ENCODE results near the gene ANGPTL3. TPM values are rescaled to one million over a fixed set of nuclear protein-coding genes. Genes with fewer than 3 reads are reported as not detected.
"Not testable (repeated sequence)": the region's sequence is repeated elsewhere in the genome, so short reads cannot be mapped to it uniquely, and the experiment has no call there.

ANGPTL3 gene
- polyA plus RNA-seq, 3 donors from 2014 or later = not detected

DNA sequence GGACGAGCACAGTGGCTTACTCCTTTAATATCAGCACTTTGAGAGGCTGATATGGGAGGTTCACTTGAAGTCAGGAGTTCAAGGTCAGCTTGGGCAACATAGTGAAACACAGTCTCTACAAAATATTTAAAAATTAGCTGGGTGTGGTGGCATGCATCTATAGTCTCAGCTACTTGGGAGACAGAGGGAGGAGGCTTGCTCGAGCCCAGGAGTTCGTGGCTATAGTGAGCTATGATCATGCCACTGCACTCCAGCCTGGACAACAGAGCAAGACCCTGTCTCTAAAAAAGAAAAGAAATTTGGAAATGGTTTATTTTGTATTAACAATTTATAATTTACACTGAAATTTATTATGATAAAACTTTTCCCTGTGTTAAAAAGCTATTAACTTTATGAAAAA, 1.7 kb upstream of the ANGPTL3 start:
- no peaks in the 10 kb centered on the region for H3K9me3 Mint-ChIP-seq
- no peak for DNase-seq
- H3K4me1 Mint-ChIP-seq = no peaks in the 10 kb centered on the region
- no peak overlapping the region for H3K4me3 Mint-ChIP-seq
- peaks cover 0 to 6% (median 0%) of the 10 kb centered on the region in 3 donors for H3K27me3 Mint-ChIP-seq (ENCODE audit: low read depth in 3 of 3)
- H3K27ac Mint-ChIP-seq = no peak overlapping the region
- peaks cover 0 to 3% (median 0%) of the 10 kb centered on the region in 3 donors for H3K36me3 Mint-ChIP-seq

DNA sequence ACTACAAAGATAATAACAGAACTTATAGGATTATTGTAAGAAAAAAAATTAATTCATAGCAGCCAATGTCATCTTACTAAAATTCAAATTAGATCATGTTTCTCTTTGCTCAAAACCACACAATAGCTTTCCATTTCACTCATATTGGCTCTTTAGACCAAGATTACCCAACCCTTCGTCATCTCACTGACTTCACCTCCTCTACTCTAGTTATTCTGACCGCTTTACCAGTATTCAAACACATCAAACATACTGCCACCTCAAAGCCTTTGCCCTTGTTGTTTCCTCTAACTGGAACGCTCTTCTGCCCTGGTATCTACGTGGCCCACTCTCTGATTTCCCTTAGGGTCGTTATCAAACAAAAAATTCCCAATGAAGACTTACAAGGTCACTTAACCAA, 1.7 kb downstream of the ANGPTL3 start:
- Mint-ChIP-seq H3K27me3 (ENCODE audit: low read depth in 3 of 3) (peaks cover 0 to 7% (median 0%) of the 10 kb centered on the region in 3 donors), H3K27ac (no peak overlapping the region), H3K36me3 (no peaks in the 10 kb centered on the region), H3K4me3 (no peak overlapping the region), H3K9me3 (no peaks in the 10 kb centered on the region), H3K4me1 (no peaks in the 10 kb centered on the region)
- DNase-seq = no peak

DNA sequence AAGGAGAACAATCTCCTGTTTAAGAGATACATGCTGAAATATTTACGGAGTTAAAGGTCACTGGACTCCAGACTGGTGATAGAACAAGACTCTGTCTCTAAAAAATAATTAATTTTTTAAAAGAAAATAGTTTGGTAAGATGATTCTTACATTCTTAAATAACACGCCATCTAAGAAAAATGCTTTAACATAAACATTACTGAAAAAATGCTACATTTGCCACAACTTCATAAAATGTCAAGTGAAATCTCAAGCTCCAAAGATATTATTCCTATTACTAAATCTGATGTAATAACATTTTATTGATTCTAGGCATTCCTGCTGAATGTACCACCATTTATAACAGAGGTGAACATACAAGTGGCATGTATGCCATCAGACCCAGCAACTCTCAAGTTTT, 4.1 kb downstream of the ANGPTL3 start:
- no peaks in the 10 kb centered on the region for H3K9me3 Mint-ChIP-seq
- DNase-seq = no peak
- H3K27ac Mint-ChIP-seq = no peak overlapping the region
- no peaks in the 10 kb centered on the region for H3K36me3 Mint-ChIP-seq
- no peak overlapping the region for H3K4me3 Mint-ChIP-seq
- peaks cover 0 to 4% (median 0%) of the 10 kb centered on the region in 3 donors for H3K27me3 Mint-ChIP-seq (ENCODE audit: low read depth in 3 of 3)
- no peaks in the 10 kb centered on the region for H3K4me1 Mint-ChIP-seq

DNA sequence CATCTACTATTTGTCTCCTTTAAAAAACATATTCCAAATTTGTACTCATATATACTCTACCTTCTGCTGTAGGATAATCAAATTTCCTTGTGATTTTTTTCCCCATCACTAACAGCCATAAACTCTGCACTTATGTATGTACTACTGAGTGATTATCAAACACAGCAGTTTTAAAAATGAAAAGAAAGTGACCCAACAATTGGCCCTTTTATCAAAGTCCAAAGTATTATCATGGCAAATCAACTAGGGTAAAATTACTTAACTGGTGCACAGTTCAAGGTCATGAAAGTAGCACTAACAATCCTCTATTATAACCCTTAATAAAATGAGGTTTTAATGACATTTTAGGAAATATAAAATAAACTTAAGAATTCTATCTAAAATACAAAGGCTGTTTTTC, 11.6 kb downstream of the ANGPTL3 start:
- H3K36me3 Mint-ChIP-seq = no peaks in the 10 kb centered on the region
- no peak overlapping the region for H3K4me3 Mint-ChIP-seq
- no peaks in the 10 kb centered on the region for H3K4me1 Mint-ChIP-seq
- H3K27ac Mint-ChIP-seq = no peak overlapping the region
- no peaks in the 10 kb centered on the region for H3K9me3 Mint-ChIP-seq
- DNase-seq = no peak
- peaks cover 0 to 4% (median 0%) of the 10 kb centered on the region in 3 donors for H3K27me3 Mint-ChIP-seq (ENCODE audit: low read depth in 3 of 3)

DNA sequence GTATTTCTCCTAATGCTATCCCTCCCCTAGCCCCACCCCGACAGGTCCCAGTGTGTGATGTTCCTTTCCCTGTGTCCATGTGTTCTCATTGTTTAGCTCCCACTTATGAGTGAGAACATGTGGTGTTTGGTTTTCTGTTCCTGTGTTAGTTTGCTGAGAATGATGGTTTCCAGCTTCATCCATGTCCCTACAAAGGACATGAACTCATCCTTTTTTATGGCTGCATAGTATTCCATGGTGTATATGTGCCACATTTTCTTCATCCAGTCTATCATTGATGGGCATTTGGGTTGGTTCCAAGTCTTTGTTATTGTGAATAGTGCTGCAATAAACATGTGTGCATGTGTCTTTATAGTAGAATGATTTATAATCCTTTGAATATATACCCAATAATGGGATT, 13.3 kb downstream of the ANGPTL3 start:
- not testable (repeated sequence) for H3K36me3 Mint-ChIP-seq; DNase-seq; H3K27me3 Mint-ChIP-seq (ENCODE audit: low read depth in 3 of 3); H3K27ac Mint-ChIP-seq; H3K4me3 Mint-ChIP-seq; H3K9me3 Mint-ChIP-seq; H3K4me1 Mint-ChIP-seq

DNA sequence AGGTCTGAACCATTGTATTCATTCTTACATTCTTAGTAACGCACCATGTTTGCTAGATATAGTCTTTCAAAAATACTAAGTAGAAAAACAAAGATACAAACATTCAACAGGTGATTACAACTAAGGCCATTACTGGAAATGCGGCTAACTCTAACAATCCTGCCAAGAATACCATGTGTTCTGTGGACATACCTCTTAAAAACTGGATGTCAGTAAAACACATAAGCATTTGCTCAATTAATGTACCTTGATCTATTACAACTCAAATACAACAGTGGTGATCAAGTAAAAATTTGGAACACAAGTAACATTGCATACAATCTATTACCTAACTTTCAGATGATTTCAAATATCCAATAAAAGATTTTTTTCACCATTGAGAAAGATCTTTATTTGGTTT, 15.4 kb downstream of the ANGPTL3 start:
- no peak overlapping the region for H3K4me3 Mint-ChIP-seq
- no peaks in the 10 kb centered on the region for H3K27me3 Mint-ChIP-seq (ENCODE audit: low read depth in 3 of 3)
- H3K4me1 Mint-ChIP-seq = no peaks in the 10 kb centered on the region
- no peak overlapping the region for H3K27ac Mint-ChIP-seq
- peaks cover 0 to 6% (median 0%) of the 10 kb centered on the region in 3 donors for H3K36me3 Mint-ChIP-seq
- H3K9me3 Mint-ChIP-seq = no peaks in the 10 kb centered on the region
- no peak for DNase-seq

DNA sequence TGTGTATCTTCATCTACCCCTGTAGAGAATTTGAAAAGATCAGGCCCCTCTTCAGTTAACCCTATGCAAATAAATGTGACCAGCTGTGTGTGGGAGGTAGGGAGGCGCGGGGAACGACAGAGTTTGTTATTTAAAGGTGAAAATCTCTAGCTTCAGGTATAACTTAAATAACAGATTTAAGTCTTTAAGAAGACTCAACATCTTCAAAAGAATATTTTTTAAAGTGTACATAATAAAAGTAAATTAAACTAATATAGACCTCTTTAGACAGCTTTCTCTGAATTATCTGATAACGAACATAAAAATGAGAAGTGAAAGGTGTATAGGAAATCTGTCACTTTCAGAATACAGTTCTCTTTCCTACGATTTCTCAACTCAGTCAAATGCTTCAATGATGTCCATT, 16.0 kb downstream of the ANGPTL3 start:
- Mint-ChIP-seq H3K36me3 (peaks cover 0 to 9% (median 0%) of the 10 kb centered on the region in 3 donors), H3K27me3 (ENCODE audit: low read depth in 3 of 3) (no peaks in the 10 kb centered on the region)

DNA sequence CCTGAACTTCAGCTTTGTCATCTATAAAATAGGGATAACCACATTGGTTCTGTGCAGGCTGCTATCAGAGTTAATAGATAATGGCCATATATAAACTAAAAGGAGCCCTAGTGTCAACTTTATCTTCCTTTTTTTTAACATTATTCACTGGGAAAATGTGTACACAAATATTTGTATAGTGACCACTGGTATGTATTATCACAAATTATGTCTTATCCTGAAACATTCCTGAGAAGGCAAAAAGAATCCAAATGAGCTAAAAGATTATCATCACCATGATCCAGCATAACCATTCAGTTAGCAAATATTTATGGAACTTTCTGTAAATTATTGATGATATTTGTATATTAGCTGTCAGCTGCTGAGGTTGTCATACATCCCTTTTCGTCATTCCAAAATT, 16.6 kb downstream of the ANGPTL3 start:
- Mint-ChIP-seq H3K4me3 (no peak overlapping the region), H3K27me3 (ENCODE audit: low read depth in 3 of 3) (no peaks in the 10 kb centered on the region), H3K27ac (no peak overlapping the region), H3K36me3 (peaks cover 0 to 9% (median 0%) of the 10 kb centered on the region in 3 donors), H3K9me3 (no peaks in the 10 kb centered on the region), H3K4me1 (no peaks in the 10 kb centered on the region)
- no peak for DNase-seq

More for the DNA sequence above, 16.0 kb downstream of the ANGPTL3 start:
- H3K4me3 Mint-ChIP-seq = no peak overlapping the region
- no peaks in the 10 kb centered on the region for H3K4me1 Mint-ChIP-seq
- no peaks in the 10 kb centered on the region for H3K9me3 Mint-ChIP-seq
- DNase-seq = no peak
- no peak overlapping the region for H3K27ac Mint-ChIP-seq

DNA sequence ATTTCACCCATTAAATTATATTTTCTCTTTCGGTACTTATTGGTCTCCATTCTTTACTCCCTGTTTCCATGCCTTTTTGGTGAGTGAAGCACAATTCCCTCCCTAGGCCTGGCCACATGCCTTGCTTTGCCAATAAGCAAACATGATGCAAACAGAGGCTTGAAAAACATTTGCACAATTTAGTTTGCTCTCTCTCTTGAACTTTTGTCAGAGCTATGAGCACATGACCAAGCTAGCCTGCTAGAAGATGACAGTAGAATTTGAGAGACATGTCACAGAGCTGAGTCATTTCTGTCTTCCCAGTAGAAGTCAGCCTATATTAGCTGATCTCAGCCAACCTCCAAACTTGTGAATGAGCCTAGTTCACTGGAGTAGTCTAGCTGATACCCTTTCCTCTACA, 24.6 kb downstream of the ANGPTL3 start:
- Mint-ChIP-seq H3K4me3 (no peak overlapping the region), H3K27me3 (ENCODE audit: low read depth in 3 of 3) (peaks cover 0 to 1% (median 0%) of the 10 kb centered on the region in 3 donors), H3K36me3 (peaks cover 0 to 9% (median 4%) of the 10 kb centered on the region in 3 donors), H3K9me3 (no peaks in the 10 kb centered on the region), H3K4me1 (no peaks in the 10 kb centered on the region), H3K27ac (no peak overlapping the region)
- no peak for DNase-seq

DNA sequence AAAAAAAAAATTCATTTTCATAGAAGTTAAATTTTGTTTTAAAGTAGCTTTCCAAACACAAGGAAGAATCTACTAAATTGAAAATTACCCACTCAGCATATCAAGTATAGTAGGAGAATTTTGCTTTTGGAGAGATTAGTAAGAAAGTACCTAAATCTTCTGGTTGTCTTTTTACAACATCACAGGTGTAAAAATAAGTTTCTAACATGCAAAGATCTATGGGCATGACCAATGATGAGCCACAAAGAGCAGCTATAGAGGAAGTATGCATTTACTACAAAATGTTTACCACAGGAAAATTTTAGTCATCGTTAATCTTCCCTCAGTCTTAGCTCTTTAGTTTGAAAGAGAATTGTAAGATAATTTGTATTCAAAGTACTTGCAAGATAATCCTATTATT, 28.1 kb downstream of the ANGPTL3 start:
- Mint-ChIP-seq H3K27me3 (ENCODE audit: low read depth in 3 of 3) (peaks cover 0 to 1% (median 0%) of the 10 kb centered on the region in 3 donors), H3K36me3 (peaks cover 0 to 5% (median 4%) of the 10 kb centered on the region in 3 donors), H3K9me3 (no peaks in the 10 kb centered on the region), H3K4me1 (no peaks in the 10 kb centered on the region), H3K4me3 (no peak overlapping the region), H3K27ac (no peak overlapping the region)
- no peak for DNase-seq

DNA sequence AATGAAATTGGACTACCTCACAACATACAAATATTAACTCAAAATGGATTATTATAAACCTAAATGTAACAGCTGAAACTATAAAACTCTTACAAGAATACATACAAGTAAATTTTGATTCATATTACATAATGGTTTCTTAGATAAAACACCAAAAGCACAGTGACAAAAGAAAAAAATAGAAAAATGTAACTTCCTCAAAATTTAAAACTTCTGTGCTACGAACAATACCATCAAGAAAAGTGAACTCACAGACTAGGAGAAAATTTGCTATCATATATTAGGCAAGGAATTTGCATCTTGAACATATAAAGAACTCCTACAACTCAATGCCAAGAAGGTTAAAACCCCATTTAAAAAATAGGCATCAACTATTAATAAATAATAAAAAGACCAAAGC, 31.2 kb downstream of the ANGPTL3 start:
- no peak overlapping the region for H3K27ac Mint-ChIP-seq
- peaks cover 8 to 19% (median 10%) of the 10 kb centered on the region in 3 donors for H3K36me3 Mint-ChIP-seq
- peaks cover 0 to 1% (median 0%) of the 10 kb centered on the region in 3 donors for H3K27me3 Mint-ChIP-seq (ENCODE audit: low read depth in 3 of 3)
- no peaks in the 10 kb centered on the region for H3K4me1 Mint-ChIP-seq
- DNase-seq = no peak
- H3K4me3 Mint-ChIP-seq = no peak overlapping the region
- H3K9me3 Mint-ChIP-seq = no peaks in the 10 kb centered on the region

DNA sequence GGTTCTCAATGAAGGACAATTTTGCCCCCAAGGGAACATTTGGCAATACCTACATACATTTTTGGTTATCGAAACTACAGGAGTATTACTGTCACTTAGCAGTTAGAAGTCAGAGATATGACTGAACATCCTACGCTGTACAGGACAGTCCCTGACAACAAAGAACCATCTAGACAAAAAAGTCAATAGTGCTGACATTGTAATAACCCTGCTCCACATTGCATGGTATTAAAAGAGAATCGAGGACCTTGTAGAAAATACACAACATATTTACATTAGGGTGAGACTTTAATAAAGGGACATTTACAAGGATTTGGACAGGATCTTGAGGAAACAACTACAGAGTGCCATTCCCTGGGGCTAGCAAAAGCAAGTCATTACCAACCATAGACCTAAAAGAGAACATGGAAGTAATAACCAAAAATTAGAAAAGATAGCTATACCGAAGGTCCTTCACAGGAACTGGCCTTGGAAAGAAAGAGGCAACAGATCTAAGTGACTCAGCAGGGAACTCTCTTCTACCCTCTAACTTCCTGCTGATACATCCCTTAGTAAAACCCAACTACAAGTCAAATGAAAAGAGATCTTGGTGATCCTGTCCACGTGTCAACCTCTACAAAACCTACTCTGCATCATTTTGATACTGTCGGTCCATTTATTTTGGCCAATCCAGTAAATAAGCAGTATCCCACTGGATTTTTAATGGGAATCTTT, 40.2 kb downstream of the ANGPTL3 start:
- DNase-seq = no peak
- no peak overlapping the region for H3K27ac Mint-ChIP-seq
- no peaks in the 10 kb centered on the region for H3K27me3 Mint-ChIP-seq (ENCODE audit: low read depth in 3 of 3)
- H3K36me3 Mint-ChIP-seq = peaks cover 0 to 8% (median 6%) of the 10 kb centered on the region in 3 donors
- no peak overlapping the region for H3K4me3 Mint-ChIP-seq
- no peaks in the 10 kb centered on the region for H3K4me1 Mint-ChIP-seq
- H3K9me3 Mint-ChIP-seq = peaks cover 0 to 2% (median 0%) of the 10 kb centered on the region in 6 donors

DNA sequence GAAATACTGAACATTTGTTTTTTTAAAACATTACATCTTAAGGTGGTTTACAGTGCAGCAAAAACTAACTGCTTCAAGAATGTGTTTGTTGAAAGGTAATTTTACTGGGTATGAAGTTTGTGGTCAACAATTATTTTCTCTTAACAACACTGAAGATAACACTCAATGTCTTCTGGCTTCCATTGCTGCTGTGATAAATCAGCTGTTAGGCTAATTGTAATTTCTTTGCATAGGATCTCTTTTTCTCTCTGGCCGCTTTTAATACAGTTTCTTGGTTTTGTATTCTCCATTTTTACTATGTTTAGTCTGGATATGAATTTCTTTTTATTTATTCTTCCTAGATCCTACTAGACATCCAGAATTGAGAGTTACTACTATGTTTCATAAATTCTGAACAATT, 46.0 kb downstream of the ANGPTL3 start:
- Mint-ChIP-seq H3K36me3 (peaks cover 3 to 7% (median 5%) of the 10 kb centered on the region in 3 donors), H3K4me1 (no peaks in the 10 kb centered on the region), H3K9me3 (no peaks in the 10 kb centered on the region), H3K4me3 (no peak overlapping the region), H3K27ac (no peak overlapping the region), H3K27me3 (ENCODE audit: low read depth in 3 of 3) (no peaks in the 10 kb centered on the region)
- no peak for DNase-seq

DNA sequence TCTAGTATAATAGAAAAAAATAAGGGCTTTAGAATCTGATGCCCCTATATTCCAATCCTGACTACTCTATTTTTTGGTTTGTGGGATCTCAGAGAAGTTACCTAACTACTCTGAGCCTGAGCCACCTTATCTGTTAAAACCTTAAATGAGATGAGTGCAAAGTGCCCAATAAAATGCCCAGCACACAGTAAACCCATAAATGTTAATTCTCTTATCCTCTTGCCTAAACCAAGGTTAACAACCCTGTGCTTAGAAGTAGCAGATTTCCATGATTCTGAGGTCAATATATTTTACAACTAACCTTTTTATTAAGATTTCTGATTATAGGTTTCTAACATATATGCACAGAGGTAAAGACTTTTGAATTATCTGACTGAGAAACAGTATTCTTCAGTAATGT, 55.1 kb downstream of the ANGPTL3 start:
- H3K36me3 Mint-ChIP-seq = peaks cover 0 to 4% (median 0%) of the 10 kb centered on the region in 3 donors
- peaks cover 0 to 1% (median 0%) of the 10 kb centered on the region in 3 donors for H3K27me3 Mint-ChIP-seq (ENCODE audit: low read depth in 3 of 3)
- no peaks in the 10 kb centered on the region for H3K9me3 Mint-ChIP-seq
- DNase-seq = no peak
- no peaks in the 10 kb centered on the region for H3K4me1 Mint-ChIP-seq
- H3K27ac Mint-ChIP-seq = no peak overlapping the region
- H3K4me3 Mint-ChIP-seq = no peak overlapping the region

DNA sequence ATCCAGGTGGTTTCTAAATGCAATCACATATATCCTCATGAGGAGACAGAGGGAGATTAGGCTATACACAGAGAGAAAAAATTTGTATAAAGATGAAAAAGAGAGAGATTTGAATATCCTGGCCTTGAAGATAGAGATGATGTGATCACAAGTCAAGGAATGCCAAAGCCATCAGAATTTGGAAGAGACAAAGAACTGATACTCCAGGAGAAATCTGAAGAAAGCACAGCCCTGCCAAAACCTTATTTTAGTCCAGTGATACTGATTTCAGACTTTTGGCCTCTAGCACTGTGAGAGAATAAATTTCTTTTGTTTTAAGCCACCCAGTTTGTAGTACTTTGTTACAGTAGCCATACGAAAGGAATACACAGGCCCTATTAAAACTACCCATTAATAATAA, 57.4 kb downstream of the ANGPTL3 start:
- no peaks in the 10 kb centered on the region for H3K36me3 Mint-ChIP-seq
- peaks cover 0 to 2% (median 1%) of the 10 kb centered on the region in 3 donors for H3K27me3 Mint-ChIP-seq (ENCODE audit: low read depth in 3 of 3)
- no peak overlapping the region for H3K4me3 Mint-ChIP-seq
- no peak overlapping the region for H3K27ac Mint-ChIP-seq
- H3K4me1 Mint-ChIP-seq = no peaks in the 10 kb centered on the region
- DNase-seq = no peak
- H3K9me3 Mint-ChIP-seq = no peaks in the 10 kb centered on the region
